ENCODE data around the gene ATP5ME.

The ATP5ME gene

DNA sequence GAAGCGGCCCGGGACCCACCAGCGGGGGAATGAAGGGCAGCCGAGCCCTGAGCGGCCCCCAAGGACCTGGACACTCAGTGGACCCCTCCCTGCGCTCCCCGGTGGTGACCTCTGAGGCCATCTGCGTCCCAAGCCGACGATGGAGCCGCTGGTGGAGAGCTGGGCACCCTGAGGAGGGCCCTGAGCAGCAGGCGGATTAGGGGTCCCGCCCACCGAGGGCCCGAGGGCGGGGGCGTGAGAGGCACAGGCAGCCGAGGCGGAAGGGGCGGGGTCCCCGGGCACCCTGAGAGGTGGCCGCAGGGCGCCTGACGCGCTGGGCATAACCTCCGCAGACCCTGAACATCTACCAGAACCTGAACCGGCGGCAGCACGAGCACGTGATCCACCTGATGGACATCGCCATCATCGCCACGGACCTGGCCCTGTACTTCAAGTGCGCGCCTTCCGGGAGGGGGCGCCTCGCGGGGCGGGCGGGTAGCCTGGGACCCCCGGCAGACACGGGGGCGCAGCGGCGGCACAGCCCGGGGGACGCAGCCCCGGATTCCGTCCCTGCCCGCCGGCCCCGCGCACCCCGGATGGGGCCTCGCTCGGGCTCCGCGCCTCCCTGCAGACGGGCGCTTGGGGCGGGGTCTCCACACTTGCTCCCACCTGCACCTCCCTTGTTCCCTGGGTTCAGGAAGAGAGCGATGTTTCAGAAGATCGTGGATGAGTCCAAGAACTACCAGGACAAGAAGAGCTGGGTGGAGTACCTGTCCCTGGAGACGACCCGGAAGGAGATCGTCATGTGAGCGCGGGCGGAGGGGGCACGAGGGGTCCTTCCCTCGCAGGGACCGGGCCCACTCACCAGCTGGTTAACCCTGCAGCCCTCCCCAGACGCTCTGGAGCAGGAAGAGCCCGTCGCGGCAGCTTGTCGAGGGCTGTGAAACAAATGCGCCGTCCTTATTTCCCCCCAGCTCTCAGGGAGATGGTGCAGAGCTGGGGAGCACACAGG lies 10.3 kb downstream of the ATP5ME start:
- TF ChIP-seq POLR2A (IDR thresholded peaks at IDR 0.05; ENCODE audit: low read depth, low read length), result no peak
- DNase-seq (ENCODE audit: insufficient read length, low spot score) (no peak), FAIRE-seq (no peak)

DNA sequence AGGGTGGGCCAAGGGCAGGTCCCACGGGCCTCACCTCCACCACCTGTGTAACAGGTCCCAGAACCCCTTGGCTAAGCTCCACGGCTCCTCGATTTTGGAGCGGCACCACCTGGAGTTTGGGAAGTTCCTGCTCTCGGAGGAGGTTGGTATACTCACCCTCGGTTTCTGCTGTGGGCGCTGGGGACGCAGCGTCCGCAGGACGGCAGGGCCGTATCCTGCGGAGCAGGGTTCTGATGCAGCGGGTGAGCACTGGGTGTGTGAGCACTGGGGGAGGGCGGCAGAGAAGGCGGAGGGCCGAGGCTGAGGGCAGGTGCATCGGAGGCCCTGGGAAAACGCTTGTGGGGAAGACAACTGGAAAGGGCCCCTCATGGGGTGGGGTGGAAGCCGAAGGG lies 11.0 kb downstream of the ATP5ME start:
- no peak for DNase-seq (ENCODE audit: insufficient read length, low spot score)
- no peak for FAIRE-seq
- no peak for TF ChIP-seq POLR2A (IDR thresholded peaks at IDR 0.05; ENCODE audit: low read depth, low read length)

DNA sequence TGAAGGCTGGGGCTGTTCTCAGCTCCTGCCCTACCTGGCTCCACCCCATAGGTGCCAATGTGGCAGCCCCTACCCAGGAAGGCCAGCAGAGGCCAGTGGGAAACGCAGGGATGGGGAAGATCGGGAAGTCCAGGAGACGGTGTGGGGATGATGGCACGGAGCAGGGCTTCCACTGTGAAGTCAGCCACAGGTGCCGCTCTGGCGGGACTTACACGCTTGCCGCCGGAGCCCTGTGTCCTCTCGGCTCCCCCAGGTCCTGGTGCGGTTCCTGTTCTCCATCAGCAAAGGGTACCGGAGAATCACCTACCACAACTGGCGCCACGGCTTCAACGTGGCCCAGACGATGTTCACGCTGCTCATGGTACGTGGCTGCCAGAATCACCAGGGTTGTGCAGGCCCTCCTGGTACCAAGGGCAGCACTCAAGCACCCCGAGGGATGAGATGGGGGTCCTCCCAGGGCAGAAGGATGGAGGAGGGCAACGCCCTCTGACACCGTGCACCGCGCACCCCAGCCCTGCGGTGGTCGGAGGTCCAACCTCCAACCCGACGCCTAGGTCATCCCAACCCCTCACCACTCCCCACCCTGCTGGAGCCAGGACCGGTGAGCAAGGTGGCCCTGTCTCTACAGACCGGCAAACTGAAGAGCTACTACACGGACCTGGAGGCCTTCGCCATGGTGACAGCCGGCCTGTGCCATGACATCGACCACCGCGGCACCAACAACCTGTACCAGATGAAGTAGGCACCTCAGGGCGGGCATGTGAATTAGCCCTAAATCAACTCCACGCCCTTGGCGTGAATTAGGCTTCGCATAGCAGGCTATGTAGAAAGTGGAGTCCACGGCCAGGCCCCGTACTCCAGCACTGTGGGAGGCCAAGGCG lies 12.0 kb downstream of the ATP5ME start:
- TF ChIP-seq POLR2A (IDR thresholded peaks at IDR 0.05; ENCODE audit: low read depth, low read length), result no peak
- FAIRE-seq, result no peak
- DNase-seq (ENCODE audit: insufficient read length, low spot score), result no peak

DNA sequence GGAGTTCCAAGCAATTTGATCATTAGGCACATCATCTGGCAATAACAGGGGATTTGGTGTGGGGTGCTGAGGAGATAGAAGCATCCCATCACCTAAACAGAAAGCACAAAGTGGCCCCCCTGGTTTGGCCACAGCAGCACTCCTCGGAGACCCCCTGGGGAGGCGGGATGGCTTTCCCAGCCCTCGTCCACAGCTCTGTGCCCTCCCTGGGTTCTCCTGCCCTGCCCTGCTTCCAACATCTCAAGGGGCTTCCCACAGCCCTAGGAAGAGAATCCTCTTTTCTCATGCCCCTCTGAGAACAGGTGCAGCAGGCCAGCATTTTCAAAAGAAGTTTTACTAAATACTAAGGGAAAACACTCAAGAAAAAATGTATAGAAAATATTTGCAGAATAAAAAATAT lies 12.8 kb downstream of the ATP5ME start:
- no peak for TF ChIP-seq POLR2A (IDR thresholded peaks at IDR 0.05; ENCODE audit: low read depth, low read length)
- FAIRE-seq (no peak), DNase-seq (ENCODE audit: insufficient read length, low spot score) (no peak)

DNA sequence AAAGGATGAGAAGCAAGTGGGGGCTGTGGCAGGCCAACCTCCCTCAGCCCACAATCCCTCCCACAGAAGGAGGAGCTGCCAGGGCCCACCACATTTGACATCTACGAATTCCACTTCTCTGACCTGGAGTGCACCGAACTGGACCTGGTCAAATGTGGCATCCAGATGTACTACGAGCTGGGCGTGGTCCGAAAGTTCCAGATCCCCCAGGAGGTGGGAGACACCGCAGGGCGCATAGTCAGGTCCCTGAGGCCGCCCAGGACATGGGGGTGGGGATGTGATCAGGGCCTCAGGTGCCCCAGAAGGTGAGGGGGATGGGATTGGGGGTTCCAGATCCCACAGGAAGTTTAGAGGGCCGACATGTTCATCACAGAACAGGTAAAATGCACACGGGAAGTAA lies 13.7 kb downstream of the ATP5ME start:
- TF ChIP-seq POLR2A (IDR thresholded peaks at IDR 0.05; ENCODE audit: low read depth, low read length), result no peak
- DNase-seq (ENCODE audit: insufficient read length, low spot score) (no peak), FAIRE-seq (no peak)

DNA sequence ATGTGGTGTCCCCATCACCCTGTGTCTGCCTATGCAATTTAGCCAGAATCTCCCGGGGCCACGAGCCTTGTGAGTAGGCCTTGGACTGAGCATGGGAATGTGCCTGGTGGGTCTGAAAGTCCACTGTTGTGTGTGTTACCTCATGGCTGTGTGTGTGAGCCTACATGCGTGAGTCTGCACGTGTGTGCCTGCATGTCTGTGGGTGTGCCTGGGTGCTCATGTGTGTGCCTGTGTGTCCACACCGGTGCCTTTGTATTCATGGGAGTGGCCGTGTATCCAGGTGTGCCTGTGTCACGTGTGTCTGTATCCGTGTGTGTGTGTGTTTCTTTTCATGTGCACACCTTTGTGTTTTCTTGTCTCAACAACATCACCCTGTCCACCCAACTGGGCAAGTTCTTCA lies 14.2 kb downstream of the ATP5ME start:
- TF ChIP-seq POLR2A (IDR thresholded peaks at IDR 0.05; ENCODE audit: low read depth, low read length), result no peak
- FAIRE-seq (no peak), DNase-seq (ENCODE audit: insufficient read length, low spot score) (no peak)

DNA sequence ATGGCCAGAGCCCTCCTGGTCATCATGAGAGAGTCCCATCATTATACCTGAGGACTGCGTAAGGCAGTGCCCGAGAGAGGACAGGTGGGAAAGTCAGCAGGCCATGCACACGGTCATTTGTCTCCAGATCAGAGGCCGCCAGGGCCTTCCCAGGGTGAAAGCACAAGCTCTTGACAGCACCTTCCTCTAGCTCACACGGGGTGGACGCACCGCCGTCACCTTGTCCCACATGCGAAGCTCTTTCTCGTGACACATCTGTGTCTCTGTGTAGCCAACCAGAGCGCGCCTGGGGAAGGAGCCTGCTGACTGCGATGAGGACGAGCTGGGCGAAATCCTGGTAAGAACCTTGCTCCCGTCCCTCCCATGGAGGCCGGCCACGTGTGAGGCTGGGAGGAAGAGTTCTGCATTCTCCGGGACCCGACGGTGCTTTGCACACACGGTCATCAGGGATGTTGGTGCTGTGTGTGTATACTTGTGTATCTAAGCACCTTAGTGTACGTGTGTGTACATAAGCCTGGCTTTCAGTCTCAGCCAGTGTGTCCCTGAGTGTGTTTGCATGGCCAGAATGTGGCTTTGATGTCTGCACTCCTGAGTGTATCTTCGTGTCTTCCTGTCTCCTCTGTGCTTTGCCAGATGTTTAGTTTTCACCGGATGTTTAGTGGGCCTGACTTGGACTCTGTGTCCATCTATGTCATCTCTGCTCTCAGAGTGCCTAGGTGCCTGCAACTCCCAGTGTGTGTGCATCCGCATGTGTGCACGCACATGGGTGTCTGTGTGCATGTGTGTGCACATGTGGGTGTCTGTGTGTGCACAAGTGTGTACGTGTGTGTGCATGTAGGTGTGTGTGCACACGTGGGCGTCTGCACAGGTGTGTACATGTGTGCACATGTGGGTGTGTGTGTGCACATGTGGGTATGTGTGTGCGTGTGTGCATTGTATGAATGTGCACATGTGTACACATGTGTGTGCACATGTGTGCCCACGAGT lies 15.1 kb downstream of the ATP5ME start:
- FAIRE-seq (no peak), DNase-seq (ENCODE audit: insufficient read length, low spot score) (no peak)
- TF ChIP-seq POLR2A (IDR thresholded peaks at IDR 0.05; ENCODE audit: low read depth, low read length), result no peak

DNA sequence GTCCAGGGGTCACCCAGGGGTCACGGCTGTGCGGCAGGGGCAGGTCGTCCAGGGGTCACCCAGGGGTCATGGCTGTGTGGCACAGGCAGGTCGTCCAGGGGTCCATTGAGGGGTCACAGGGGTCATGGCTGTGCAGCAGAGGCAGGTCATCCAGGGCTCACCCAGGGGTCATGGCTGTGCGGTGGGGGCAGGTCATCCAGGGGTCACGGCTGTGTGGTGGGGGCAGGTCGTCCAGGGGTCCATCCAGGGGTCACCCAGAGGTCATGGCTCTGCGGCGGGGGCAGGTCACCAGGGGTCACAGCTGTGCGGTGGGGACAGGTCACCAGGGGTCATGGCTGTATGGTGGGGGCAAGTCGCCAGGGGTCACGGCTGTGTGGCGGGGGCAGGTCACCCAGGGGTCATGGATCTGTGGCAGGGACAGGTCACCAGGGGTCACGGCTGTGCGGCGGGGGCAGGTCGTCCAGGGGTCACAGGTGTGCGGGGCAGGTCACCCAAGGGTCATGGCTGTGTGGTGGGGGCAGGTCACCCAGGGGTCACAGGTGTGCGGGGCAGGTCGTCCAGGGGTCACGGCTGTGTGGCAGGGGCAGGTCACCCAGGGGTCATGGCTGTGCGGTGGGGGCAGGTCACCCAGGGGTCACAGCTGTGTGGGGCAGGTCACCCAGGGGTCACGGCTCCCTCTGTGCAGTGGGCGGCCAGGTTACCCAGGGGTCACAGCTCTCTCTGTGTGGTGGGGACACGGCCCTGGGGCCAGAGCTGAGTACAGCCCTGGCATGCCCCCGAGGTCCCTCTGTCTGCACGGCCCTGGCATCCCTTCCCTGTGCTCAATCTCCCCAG lies 16.0 kb downstream of the ATP5ME start:
- TF ChIP-seq POLR2A (IDR thresholded peaks at IDR 0.05; ENCODE audit: low read depth, low read length), result no peak
- no peak for FAIRE-seq

DNA sequence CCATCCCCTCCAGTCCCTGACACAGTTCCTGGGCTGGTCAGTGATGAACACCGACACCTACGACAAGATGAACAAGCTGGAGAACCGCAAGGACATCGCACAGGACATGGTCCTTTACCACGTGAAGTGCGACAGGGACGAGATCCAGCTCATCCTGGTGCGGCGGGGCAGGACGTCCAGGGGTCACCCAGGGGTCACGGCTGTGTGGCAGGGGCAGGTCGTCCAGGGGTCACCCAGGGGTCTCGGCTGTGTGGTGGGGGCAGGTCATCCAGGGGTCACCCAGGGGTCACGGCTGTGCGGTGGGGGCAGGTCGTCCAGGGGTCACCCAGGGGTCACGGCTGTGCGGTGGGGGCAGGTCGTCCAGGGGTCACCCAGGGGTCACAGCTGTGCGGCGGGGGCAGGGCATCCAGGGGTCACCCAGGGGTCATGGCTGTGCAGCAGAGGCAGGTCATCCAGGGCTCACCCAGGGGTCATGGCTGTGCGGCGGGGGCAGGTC lies 16.7 kb downstream of the ATP5ME start:
- no peak for TF ChIP-seq POLR2A (IDR thresholded peaks at IDR 0.05; ENCODE audit: low read depth, low read length)
- DNase-seq (ENCODE audit: insufficient read length, low spot score), result no peak
- no peak for FAIRE-seq

More for the DNA sequence above, 16.0 kb downstream of the ATP5ME start:
- DNase-seq (ENCODE audit: insufficient read length, low spot score), result no peak

DNA sequence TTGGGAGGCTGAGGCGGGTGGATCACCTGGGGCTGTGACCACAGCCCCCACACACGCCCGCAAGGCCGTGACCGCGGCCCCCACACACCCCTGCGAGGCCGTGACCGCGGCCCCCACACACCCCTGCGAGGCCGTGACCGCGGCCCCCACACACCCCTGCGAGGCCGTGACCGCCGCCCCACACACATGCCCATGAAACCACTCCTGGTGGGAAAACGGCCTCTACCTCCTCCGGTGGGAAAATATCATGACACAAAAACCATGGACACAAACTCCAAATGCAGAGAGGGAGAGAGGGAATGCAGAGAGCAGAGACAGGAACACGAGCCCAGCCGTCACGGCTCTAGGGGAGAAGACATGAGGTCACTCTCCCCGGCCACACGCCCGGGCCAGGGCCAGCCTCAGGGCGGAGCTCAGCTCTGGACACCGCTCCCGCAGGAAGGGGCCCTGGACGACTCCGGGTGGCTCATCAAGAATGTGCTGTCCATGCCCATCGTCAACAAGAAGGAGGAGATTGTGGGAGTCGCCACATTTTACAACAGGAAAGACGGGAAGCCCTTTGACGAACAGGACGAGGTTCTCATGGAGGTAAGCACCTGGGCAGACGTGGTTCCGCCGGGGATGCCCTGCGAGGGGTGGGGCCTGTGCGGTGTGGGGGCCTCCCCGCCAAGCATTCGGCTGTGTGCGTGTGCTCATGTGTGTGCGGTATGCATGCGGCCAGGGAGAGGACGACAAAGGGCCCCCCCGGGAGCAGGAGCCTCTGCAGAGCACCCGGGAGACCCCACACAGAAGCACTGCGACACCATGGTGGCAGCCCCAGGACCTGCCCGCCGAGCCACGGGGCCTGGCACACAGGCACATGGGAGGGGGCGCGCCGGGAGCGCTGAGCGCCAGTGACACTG lies 17.4 kb downstream of the ATP5ME start:
- no peak for TF ChIP-seq POLR2A (IDR thresholded peaks at IDR 0.05; ENCODE audit: low read depth, low read length)
- FAIRE-seq (no peak), DNase-seq (ENCODE audit: insufficient read length, low spot score) (no peak)

DNA sequence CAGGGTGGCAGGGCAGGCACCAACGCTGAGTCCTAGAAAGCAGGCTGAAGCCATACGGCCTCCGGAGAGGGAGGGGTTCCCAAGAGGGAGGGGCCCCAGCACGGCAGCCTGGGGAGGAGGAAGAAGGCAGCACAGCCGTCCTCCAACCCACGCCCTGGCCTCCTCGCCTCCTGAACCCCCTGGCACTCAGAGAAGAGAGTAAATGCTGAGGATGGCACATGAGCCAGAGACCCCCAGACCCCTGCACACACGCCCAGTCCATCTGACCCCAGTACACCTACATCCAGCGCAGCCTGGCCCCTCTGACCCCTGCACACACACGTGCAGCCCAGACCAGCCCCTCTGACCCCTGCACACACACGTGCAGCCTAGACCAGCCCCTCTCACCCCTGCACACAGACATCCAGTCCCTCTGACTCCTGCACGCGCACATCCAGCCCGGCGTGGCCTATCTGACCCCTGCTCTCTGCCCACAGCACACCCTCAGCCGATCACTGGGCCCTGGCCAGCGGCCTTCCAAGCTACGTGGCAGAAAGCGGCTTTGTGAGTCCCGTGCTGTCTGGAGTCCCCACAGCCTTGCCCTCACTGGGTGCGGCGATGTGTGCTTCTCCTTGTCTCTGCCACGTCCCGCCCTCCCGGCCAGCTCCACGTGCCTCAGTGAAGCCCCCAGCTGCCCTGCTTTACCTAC lies 18.5 kb downstream of the ATP5ME start:
- FAIRE-seq (no peak), DNase-seq (ENCODE audit: insufficient read length, low spot score) (no peak)
- no peak for TF ChIP-seq POLR2A (IDR thresholded peaks at IDR 0.05; ENCODE audit: low read depth, low read length)

Data from H54 (cell line).